Stimulated activated naive CD8-positive, alpha-beta T cell treated with anti-CD3 and anti-CD28 coated beads, Interleukin-15, Interleukin-2, amounts not matched to agents 100 ng/mL and 50 ng/mL, for 24 hours (primary cell): Measurements from ENCODE around the gene TMEM52B.

Experiments used
- H3K27ac Mint-ChIP-seq: one replicate; pipeline ENCODE4 v1.8.0; 2021; ENCODE audit warnings: mild to moderate bottlenecking, mixed read lengths
- H3K27me3 Mint-ChIP-seq: one replicate; pipeline ENCODE4 v1.8.0; 2021; ENCODE audit warnings: mixed read lengths
- H3K36me3 Mint-ChIP-seq: one replicate; pipeline ENCODE4 v1.8.0; 2021; ENCODE audit warnings: low read depth, mixed read lengths
- H3K4me1 Mint-ChIP-seq: one replicate; pipeline ENCODE4 v1.8.0; 2021; ENCODE audit warnings: low read depth, mixed read lengths
- H3K4me3 Mint-ChIP-seq: one replicate; pipeline ENCODE4 v1.8.0; 2021; ENCODE audit warnings: mild to moderate bottlenecking, mixed read lengths
- H3K9me3 Mint-ChIP-seq: one replicate; pipeline ENCODE4 v1.8.0; 2021; ENCODE audit warnings: mixed read lengths

Gene TMEM52B

DNA sequence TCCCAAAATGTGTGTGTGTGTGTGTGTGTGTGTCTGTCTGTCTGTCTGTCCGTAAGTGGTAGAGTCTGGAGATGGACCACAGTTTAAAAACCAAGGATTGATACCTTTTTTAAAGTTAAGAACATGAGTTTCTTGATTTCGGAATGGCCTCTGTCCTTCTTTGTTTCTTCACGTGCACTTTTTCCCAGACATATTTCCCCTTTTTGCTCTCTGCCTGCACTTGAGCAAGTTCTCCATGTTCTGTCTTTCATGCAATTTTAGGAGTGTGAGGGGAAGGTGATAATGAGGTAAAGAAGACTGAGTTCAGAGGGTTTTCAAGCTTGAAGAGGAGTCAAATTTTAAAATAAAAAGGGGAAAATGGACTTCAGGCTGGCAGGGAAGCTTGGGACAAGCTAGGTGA, 19.6 kb upstream of the TMEM52B start:
- H3K27ac Mint-ChIP-seq: no peak overlapping the region
- no peaks in the 10 kb centered on the region for H3K9me3 Mint-ChIP-seq
- no peaks in the 10 kb centered on the region for H3K4me1 Mint-ChIP-seq
- H3K36me3 Mint-ChIP-seq: no peaks in the 10 kb centered on the region
- no peak overlapping the region for H3K4me3 Mint-ChIP-seq
- H3K27me3 Mint-ChIP-seq: peaks cover 13% of the 10 kb centered on the region

GRCh38 chr12:10160617-10161385, 18.0 kb upstream of the TMEM52B start:
- H3K4me3 Mint-ChIP-seq: no peak overlapping the region
- no peaks in the 10 kb centered on the region for H3K9me3 Mint-ChIP-seq
- H3K4me1 Mint-ChIP-seq: no peaks in the 10 kb centered on the region
- peaks cover 9% of the 10 kb centered on the region for H3K27me3 Mint-ChIP-seq
- H3K36me3 Mint-ChIP-seq: no peaks in the 10 kb centered on the region
- no peak overlapping the region for H3K27ac Mint-ChIP-seq

- H3K27me3 Mint-ChIP-seq: peaks cover 3% of the 10 kb centered on the region
- no peaks in the 10 kb centered on the region for H3K4me1 Mint-ChIP-seq
- no peaks in the 10 kb centered on the region for H3K9me3 Mint-ChIP-seq
- H3K36me3 Mint-ChIP-seq: no peaks in the 10 kb centered on the region
- no peak overlapping the region for H3K4me3 Mint-ChIP-seq
- H3K27ac Mint-ChIP-seq: no peak overlapping the region
Observed at GRCh38 chr12:10163084-10163483, 15.7 kb upstream of the TMEM52B start.

DNA sequence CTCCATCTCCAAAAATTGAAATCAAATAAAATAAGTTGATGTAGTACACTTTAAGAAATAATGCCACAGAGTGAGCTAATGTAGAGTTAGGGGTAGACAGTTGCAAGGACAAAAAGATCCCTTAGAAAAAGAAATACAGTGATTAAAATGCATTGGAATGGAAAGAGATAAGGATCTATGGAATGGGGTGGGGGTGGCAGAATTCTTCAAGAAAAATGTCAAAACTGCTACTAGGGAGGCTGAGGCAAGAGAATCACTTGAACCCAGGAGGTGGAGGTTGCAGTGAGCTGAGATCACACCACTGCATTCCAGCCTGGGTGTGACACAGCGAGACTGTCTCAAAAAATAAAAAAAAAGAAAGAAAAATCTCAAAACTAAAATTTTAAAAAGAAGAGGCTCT, 13.4 kb upstream of the TMEM52B start:
- Mint-ChIP-seq H3K4me3 (no peak overlapping the region), H3K9me3 (no peaks in the 10 kb centered on the region), H3K4me1 (no peaks in the 10 kb centered on the region), H3K27me3 (no peaks in the 10 kb centered on the region), H3K27ac (peak overlapping the region; percentile 48), H3K36me3 (no peaks in the 10 kb centered on the region)

DNA sequence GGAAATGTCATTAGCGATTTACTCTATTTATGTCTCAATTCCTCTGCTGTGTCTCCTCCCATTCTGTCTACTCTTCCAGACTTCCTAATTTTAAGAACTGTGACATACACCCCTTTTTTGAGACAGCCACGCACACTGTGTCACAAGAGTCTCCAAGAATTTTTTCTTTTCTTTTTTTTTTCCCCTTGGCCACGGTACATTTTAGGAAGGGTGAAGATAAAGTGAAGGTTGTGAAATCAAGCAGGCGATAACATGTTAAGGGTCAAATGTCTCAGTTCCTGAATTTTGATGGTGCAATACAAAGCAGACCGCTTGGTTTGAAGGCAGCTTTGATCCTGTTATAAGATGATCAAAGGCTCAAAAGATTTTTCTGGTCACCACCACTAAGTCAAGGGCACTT, 11.2 kb upstream of the TMEM52B start:
- peaks cover 7% of the 10 kb centered on the region for H3K27me3 Mint-ChIP-seq
- H3K4me3 Mint-ChIP-seq: no peak overlapping the region
- no peaks in the 10 kb centered on the region for H3K36me3 Mint-ChIP-seq
- no peaks in the 10 kb centered on the region for H3K9me3 Mint-ChIP-seq
- no peaks in the 10 kb centered on the region for H3K4me1 Mint-ChIP-seq
- no peak overlapping the region for H3K27ac Mint-ChIP-seq

GRCh38 chr12:10169104-10169503, 9.7 kb upstream of the TMEM52B start:
- H3K27me3 Mint-ChIP-seq: peaks cover 7% of the 10 kb centered on the region
- H3K9me3 Mint-ChIP-seq: no peaks in the 10 kb centered on the region
- H3K27ac Mint-ChIP-seq: no peak overlapping the region
- H3K36me3 Mint-ChIP-seq: no peaks in the 10 kb centered on the region
- H3K4me3 Mint-ChIP-seq: no peak overlapping the region
- H3K4me1 Mint-ChIP-seq: no peaks in the 10 kb centered on the region

GRCh38 chr12:10170216-10170615, 8.6 kb upstream of the TMEM52B start:
- Mint-ChIP-seq H3K27me3 (peaks cover 7% of the 10 kb centered on the region), H3K27ac (no peak overlapping the region), H3K4me3 (no peak overlapping the region), H3K36me3 (no peaks in the 10 kb centered on the region), H3K4me1 (no peaks in the 10 kb centered on the region), H3K9me3 (no peaks in the 10 kb centered on the region)

DNA sequence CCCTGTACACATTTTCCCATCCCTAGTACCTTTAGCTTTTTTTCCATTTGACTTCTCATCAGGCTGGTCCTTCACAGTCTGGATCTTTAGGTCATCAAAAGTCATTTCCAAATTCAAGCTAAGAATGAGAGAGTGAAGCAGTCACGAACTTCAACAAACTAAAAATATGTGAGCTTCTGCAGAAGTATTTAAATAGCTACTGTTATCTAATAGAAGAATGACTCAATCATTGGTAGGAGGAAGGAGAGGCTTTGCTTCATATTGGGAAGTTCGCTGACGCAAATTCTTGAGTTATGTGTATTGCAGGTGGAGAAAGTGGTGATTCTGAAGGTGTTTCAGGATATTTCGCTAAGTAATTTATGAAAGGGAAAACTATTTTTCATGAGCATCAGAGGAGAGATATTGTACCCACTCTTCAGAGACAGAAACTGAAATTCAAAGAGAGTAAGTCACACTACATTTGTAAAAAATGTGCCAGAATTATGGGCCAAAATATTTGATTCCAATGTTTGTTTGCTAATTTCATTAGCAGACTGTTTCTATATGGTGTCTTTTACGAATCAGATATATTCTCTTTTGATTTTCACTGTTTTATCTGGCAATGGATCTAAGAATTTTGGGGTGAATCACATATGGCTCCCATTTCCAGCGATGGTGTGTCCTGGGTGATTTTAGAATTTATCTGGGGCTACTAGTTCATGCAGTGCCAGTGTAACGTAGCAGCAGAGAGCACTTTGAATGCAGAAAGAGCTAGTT, 6.7 kb upstream of the TMEM52B start, which contains the start of gene OLR1:
OLR1 (minus strand) TSS at position 160 of the 756 bp plus-strand sequence; CDS start at position 105, 55 bp downstream.
- H3K4me3 Mint-ChIP-seq: no peak within 1 kb of the TSS
- no peaks in the 10 kb centered on the region for H3K9me3 Mint-ChIP-seq

DNA sequence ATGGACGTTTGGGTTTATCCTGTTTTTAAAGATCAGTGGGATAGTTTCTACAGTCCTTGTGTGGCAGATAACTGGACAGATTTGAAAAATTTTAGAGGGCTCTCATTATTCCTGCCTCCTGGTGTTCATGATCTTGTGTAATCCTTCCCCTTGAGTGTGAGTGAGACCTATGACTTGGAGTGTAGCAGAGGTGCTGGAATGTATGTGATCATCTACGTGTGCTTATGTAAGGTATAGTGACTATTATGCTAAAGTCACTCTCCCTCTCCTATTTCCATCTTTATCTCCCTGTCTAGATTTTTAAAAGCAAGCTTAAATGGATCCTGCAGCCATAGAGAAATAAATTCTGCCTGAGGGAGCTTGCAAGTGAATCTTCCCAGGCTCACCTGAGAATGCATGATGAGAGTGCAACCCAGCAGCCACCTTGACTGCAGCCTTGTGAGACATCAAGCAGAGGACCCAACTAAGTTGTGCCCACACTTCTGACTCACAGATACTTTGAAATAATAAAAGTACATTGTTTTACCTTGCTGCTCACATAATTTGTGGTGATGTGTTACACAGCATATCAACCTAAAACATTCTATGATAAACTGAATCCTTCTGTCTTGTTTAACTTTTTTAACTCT, 3.7 kb upstream of the TMEM52B start:
- H3K4me1 Mint-ChIP-seq: no peaks in the 10 kb centered on the region
- no peak overlapping the region for H3K27ac Mint-ChIP-seq
- H3K36me3 Mint-ChIP-seq: no peaks in the 10 kb centered on the region
- no peaks in the 10 kb centered on the region for H3K9me3 Mint-ChIP-seq
- H3K4me3 Mint-ChIP-seq: no peak overlapping the region
- H3K27me3 Mint-ChIP-seq: peaks cover 23% of the 10 kb centered on the region

More for the DNA sequence above, 6.7 kb upstream of the TMEM52B start, which contains the start of gene OLR1:
- no peaks in the 10 kb centered on the region for H3K4me1 Mint-ChIP-seq
- no peak within 1 kb of the TSS for H3K27ac Mint-ChIP-seq
- peaks cover 12% of the 10 kb centered on the region for H3K27me3 Mint-ChIP-seq
- no peaks in the 10 kb centered on the region for H3K36me3 Mint-ChIP-seq

DNA sequence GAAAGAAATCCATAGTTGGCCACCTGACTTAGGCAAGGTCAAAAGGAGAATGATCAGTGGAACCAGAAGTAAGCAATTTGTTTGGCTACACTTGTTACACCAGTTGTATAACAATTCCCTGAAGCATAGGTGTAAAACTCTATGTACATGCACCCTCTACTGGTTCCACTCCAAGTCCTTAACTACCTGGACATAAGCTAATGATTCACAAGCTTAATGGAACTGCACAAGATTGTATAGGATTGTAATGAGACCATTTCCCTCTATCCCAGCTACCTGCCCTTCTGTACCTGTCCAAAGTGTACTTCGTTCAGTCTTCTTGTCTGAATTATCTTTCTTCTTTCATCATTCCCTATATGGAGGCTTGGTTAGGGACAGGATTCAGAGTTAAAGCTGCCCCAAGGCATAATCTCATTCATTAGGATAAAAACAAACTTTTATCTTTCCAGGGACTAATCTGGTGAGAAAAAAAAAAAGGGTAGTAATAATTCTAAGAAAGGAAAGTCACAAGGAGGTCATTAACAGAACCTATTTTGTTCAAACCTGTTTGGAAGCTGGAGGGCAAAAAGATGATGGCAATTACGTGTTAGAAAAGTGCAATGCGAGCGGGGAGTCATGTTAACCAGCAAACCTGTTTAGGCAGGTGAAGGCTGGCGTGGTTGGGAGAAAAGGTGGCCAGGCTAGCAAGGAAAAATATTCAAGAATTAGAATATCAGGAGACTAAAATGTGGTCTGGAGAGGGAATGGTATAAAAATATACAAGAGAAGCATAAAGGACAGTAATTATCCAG, 2.8 kb upstream of the TMEM52B start:
- Mint-ChIP-seq H3K36me3 (no peaks in the 10 kb centered on the region), H3K9me3 (no peaks in the 10 kb centered on the region), H3K4me3 (no peak overlapping the region), H3K27ac (no peak overlapping the region), H3K4me1 (no peaks in the 10 kb centered on the region), H3K27me3 (peaks cover 20% of the 10 kb centered on the region)

DNA sequence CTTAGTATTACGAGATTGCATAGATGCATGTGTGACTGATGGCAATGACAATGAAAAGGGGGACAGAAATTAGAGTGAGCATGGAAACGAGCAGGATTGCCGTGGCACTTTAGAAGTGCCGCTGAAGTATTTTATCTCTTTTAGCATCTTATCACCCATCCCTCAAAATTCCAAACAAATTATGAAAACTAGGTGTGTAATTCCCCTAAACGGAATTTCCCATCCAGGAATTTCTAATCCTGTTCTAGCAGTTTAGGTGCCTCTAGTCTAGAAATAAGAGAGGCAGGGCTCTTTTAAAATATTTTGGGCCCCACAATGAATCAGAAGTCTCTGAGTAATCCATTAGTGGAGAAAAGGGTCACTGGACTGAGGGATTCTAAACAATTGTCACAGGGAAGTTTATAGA, 947 bp downstream of the TMEM52B start:
- peaks cover 41% of the 10 kb centered on the region for H3K27me3 Mint-ChIP-seq
- H3K4me3 Mint-ChIP-seq: no peak overlapping the region
- H3K4me1 Mint-ChIP-seq: peaks cover 7% of the 10 kb centered on the region
- no peaks in the 10 kb centered on the region for H3K9me3 Mint-ChIP-seq
- no peaks in the 10 kb centered on the region for H3K36me3 Mint-ChIP-seq
- no peak overlapping the region for H3K27ac Mint-ChIP-seq

GRCh38 chr12:10182354-10183049, 3.7 kb downstream of the TMEM52B start:
- Mint-ChIP-seq H3K27me3 (peaks cover 42% of the 10 kb centered on the region), H3K9me3 (no peaks in the 10 kb centered on the region), H3K27ac (no peak overlapping the region), H3K4me1 (peaks cover 10% of the 10 kb centered on the region), H3K4me3 (no peak overlapping the region), H3K36me3 (no peaks in the 10 kb centered on the region)

GRCh38 chr12:10184261-10184843, 5.5 kb downstream of the TMEM52B start:
- H3K4me1 Mint-ChIP-seq: peaks cover 10% of the 10 kb centered on the region
- H3K27ac Mint-ChIP-seq: no peak overlapping the region
- no peaks in the 10 kb centered on the region for H3K36me3 Mint-ChIP-seq
- H3K9me3 Mint-ChIP-seq: no peaks in the 10 kb centered on the region
- H3K27me3 Mint-ChIP-seq: peaks cover 38% of the 10 kb centered on the region
- no peak overlapping the region for H3K4me3 Mint-ChIP-seq

DNA sequence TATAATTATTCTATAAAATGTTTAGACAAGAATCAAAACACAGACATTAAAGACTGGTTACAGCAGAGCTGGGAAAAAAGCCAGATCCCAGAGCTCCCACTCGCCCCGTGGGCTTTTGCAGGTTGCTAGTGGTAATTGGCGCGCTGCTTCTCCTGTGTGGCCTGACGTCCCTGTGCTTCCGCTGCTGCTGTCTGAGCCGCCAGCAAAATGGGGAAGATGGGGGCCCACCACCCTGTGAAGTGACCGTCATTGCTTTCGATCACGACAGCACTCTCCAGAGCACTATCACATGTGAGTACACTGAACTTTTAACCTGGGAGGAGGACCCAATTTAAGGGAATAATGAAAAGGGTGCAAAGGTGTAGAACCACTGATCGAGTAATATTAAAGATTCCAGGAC, 7.5 kb downstream of the TMEM52B start:
- Mint-ChIP-seq H3K9me3 (no peaks in the 10 kb centered on the region), H3K4me1 (peaks cover 10% of the 10 kb centered on the region), H3K27ac (no peak overlapping the region)

More for the DNA sequence above, 7.5 kb downstream of the TMEM52B start:
- Mint-ChIP-seq H3K4me3 (no peak overlapping the region), H3K36me3 (no peaks in the 10 kb centered on the region), H3K27me3 (peaks cover 31% of the 10 kb centered on the region)
